HEK293T (cell line): ENCODE data around the gene INSRR.

Source experiments
- ARNT ChIP-seq: fragments of 450-650 bp; IDR thresholded peaks from 2 replicates; pipeline ENCODE4 v1.6.1; 2017; ENCODE audit warnings: mild to moderate bottlenecking
- BHLHE40 ChIP-seq: fragments of 450-650 bp; IDR thresholded peaks from 2 replicates; pipeline ENCODE4 v1.6.1; 2016; ENCODE audit warnings: mild to moderate bottlenecking, moderate library complexity, borderline replicate concordance
- CTBP1 ChIP-seq: fragments of 450-650 bp; IDR thresholded peaks from 2 replicates; pipeline ENCODE4 v1.6.1; 2016; ENCODE audit warnings: borderline replicate concordance
- ELF4 ChIP-seq: fragments of 450-650 bp; IDR thresholded peaks from 2 replicates; pipeline ENCODE4 v1.6.1; 2017; ENCODE audit warnings: antibody characterized with exemption
- FOXA1 ChIP-seq: fragments of 450-650 bp; IDR thresholded peaks from 2 replicates; pipeline ENCODE4 v1.6.1; 2016; ENCODE audit warnings: mild to moderate bottlenecking
- L3MBTL2 ChIP-seq: fragments of 450-650 bp; conservative IDR thresholded peaks from 2 replicates; pipeline ENCODE4 v1.6.1; 2016; ENCODE audit warnings: mild to moderate bottlenecking
- SP1 ChIP-seq: fragments of 450-650 bp; IDR thresholded peaks from 2 replicates; pipeline ENCODE4 v1.6.1; 2017
- SUZ12 ChIP-seq: fragments of 450-650 bp; IDR thresholded peaks from 2 replicates; pipeline ENCODE4 v1.6.1; 2016; ENCODE audit warnings: mild to moderate bottlenecking

DNA sequence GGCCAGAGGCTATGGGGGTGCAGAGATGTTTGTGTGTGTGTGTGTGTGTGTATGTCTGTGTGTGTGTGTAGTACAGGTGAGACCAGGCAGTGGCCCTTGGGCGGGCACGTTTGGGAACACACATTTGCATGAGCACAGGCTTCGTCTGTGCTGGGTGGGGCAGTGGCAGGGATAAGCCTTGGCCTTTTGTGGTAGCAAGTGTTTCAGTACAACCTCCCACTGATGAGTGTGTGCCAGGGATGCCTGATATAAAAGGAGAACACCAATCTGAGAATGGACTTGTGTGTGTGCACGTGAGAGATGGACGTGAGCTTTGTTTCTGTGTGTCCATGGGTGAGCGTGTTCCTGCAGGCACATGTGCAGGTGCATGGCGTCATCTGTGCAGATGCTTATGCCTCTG is 4.7 kb upstream of the INSRR start:
- TF ChIP-seq SUZ12 (no peak), L3MBTL2 (no peak), SP1 (no peak), BHLHE40 (no peak), FOXA1 (no peak), CTBP1 (no peak), ELF4 (no peak), ARNT (no peak)
